Left lung (tissue), 10 donors: ENCODE measurements around the gene MGA. TPM values are rescaled to one million over a fixed set of nuclear protein-coding genes. Genes with fewer than 3 reads are reported as not detected.
A peak's percentile ranks its signal among the peaks of the same experiment; 100 is the strongest.

Source experiments
- ATAC-seq: fragments of 200-7000 bp; cut with Tn5 transposase; one replicate; pipeline ENCODE4 v1.9.1; 2020; ENCODE audit warnings: moderate library complexity
- DNase-seq, 4 donors: peaks; one replicate each; pipeline ENCODE4 v3.0.0-alpha.2; 2013 to 2020
- H3K27ac ChIP-seq, 2 donors: fragments of 200-600 bp; sonication (generic) in 1 of 2; one replicate each; pipeline versions ENCODE4 v1.5.0 to v1.8.0; 2020 to 2021
- H3K27me3 ChIP-seq, 2 donors: fragments of 200-600 bp; sonication (generic) in 1 of 2; one replicate each; pipeline versions ENCODE4 v1.5.0 to v1.8.0; 2020 to 2021
- H3K36me3 ChIP-seq, 2 donors: fragments of 200-600 bp; sonication (generic) in 1 of 2; one replicate each; pipeline versions ENCODE4 v1.5.0 to v1.8.0; 2020 to 2021
- H3K4me1 ChIP-seq, 2 donors: fragments of 200-600 bp; one replicate each; pipeline ENCODE4 v1.8.0; 2021
- H3K4me3 ChIP-seq, 2 donors: fragments of 200-600 bp; sonication (generic) in 1 of 2; one replicate each; pipeline versions ENCODE4 v1.5.0 to v1.8.0; 2020 to 2021; ENCODE audit warnings: mild to moderate bottlenecking in 1 of 2
- H3K9me3 ChIP-seq, 2 donors: fragments of 200-600 bp; sonication (generic) in 1 of 2; one replicate each; pipeline versions ENCODE4 v1.5.0 to v1.8.0; 2020 to 2021
- intact Hi-C, 2 donors: fragments of 100-400 bp; cut with DNase I; formaldehyde crosslinking; loops; one replicate each; pipeline versions ENCODE4 v1.11.2 to v1.14.2; 2022
- polyA plus RNA-seq, 6 donors: library from polyadenylated mRNA; unstranded; fragments of 120-200 nt; gene quantifications; one replicate each; pipeline ENCODE4 v1.2.1, GENCODE V29; 2013; ENCODE audit not compliant: insufficient read length in 6 of 6
- total RNA-seq, 2 donors: library from RNA; stranded (reverse); fragmentation: NEBNext Ultra II Directional; extraction: Animal tissue kit (Norgen Biotek cat#: 25700); gene quantifications; one replicate each; pipeline ENCODE4 v1.2.1, GENCODE V29; 2021
- TF ChIP-seq, protein P1 (sequence below), 2 donors: fragments of 200-600 bp; sonication (generic) in 1 of 2; IDR thresholded peaks; one replicate each; pipeline versions ENCODE4 v1.5.0 to v1.8.0; 2021; ENCODE audit warnings: antibody characterized with exemption in 2 of 2
- donor health status: DM: no; HTN: yes; CAD: no.
- donor health status: DM: no; HTN: no; CAD: no.

The MGA gene
- total and polyA plus RNA-seq, 8 donors = 33.4 to 41.7 (median 39.2) TPM

GRCh38 chr15:41792000-41792637, 131.9 kb downstream of the MGA start:
- Histone ChIP-seq H3K4me1 (peaks cover 16 to 33% of the 10 kb centered on the region in 2 donors), H3K4me3 (no peak overlapping the region), H3K27ac (no peak overlapping the region), H3K27me3 (no peaks in the 10 kb centered on the region), H3K36me3 (no peaks in the 10 kb centered on the region), H3K9me3 (no peaks in the 10 kb centered on the region)
- DNase-seq (no peak), ATAC-seq (no peak)
- TF ChIP-seq, protein P1, sequence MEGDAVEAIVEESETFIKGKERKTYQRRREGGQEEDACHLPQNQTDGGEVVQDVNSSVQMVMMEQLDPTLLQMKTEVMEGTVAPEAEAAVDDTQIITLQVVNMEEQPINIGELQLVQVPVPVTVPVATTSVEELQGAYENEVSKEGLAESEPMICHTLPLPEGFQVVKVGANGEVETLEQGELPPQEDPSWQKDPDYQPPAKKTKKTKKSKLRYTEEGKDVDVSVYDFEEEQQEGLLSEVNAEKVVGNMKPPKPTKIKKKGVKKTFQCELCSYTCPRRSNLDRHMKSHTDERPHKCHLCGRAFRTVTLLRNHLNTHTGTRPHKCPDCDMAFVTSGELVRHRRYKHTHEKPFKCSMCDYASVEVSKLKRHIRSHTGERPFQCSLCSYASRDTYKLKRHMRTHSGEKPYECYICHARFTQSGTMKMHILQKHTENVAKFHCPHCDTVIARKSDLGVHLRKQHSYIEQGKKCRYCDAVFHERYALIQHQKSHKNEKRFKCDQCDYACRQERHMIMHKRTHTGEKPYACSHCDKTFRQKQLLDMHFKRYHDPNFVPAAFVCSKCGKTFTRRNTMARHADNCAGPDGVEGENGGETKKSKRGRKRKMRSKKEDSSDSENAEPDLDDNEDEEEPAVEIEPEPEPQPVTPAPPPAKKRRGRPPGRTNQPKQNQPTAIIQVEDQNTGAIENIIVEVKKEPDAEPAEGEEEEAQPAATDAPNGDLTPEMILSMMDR (IDR thresholded peaks at IDR 0.05) = no peak
- intact Hi-C loops = no loop called here

GRCh38 chr15:41794081-41794480, 133.9 kb downstream of the MGA start:
- no peaks in the 10 kb centered on the region for H3K27me3 ChIP-seq
- ATAC-seq (no peak), DNase-seq (no peak)
- no peak overlapping the region for H3K4me3 ChIP-seq
- peaks cover 16 to 33% of the 10 kb centered on the region in 2 donors for H3K4me1 ChIP-seq
- TF ChIP-seq, protein P1 (IDR thresholded peaks at IDR 0.05) = no peak
- intact Hi-C loops = no loop called here
- H3K9me3 ChIP-seq = no peaks in the 10 kb centered on the region
- no peak overlapping the region for H3K27ac ChIP-seq
- H3K36me3 ChIP-seq = no peaks in the 10 kb centered on the region

DNA sequence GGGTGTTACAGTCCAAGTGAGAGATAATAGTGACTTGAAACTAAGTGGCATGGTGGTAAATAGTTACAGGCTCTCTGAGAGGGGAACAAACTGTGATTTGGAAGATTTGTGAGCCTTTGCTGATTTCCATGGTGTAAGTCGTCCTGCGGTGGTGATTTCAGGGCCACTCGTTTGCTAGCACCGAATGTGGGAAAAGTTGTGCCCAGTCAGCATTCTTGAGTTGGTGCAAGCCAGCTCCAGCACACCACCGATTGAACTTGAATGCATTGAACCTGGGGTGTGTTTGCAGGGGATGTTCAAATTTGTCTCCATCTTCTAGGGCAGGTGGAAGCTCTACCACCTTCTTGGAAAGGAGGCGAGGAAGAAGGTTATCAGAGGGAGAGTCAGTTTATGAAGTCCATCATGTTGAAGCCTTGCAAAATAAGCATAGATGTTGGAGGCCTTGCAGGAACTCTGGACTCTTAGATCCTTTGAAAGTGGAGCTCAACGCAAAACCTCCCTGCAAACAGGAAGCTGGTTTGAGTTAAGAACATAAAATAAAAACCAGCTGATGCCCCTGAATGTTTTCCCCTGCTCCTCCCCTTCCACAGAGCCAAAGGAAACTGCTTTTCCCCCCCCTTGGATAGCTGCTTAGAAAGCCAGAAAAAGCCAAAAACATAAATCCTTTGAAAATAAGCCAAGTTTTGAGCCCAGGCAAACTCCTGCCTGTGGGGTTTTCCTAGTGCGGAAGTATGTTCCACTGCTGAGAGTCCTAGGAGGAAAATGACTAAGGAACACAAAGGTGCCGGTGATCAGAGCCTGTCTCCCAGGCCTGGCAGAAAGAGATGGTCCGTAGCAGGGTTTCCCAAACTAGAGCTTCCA, 136.0 kb downstream of the MGA start:
- peaks cover 4 to 18% of the 10 kb centered on the region in 2 donors for H3K4me1 ChIP-seq
- H3K36me3 ChIP-seq = peaks cover 0 to 9% of the 10 kb centered on the region in 2 donors
- peak in 1 of 4 donors; percentile 56 for DNase-seq
- H3K4me3 ChIP-seq = no peak overlapping the region
- H3K9me3 ChIP-seq = no peaks in the 10 kb centered on the region
- H3K27me3 ChIP-seq = no peaks in the 10 kb centered on the region
- ATAC-seq = peak; percentile 27
- peak overlapping the region in 1 of 2 donors; percentile 30 for H3K27ac ChIP-seq
- TF ChIP-seq, protein P1 (IDR thresholded peaks at IDR 0.05) = no peak
- intact Hi-C loops = no loop called here

- H3K4me3 ChIP-seq = no peak overlapping the region
- H3K36me3 ChIP-seq = peaks cover 0 to 19% of the 10 kb centered on the region in 2 donors
- no peaks in the 10 kb centered on the region for H3K9me3 ChIP-seq
- TF ChIP-seq, protein P1 (IDR thresholded peaks at IDR 0.05) = no peak
- ATAC-seq (no peak), DNase-seq (no peak)
- peak overlapping the region in 1 of 2 donors; percentile 30 for H3K27ac ChIP-seq
- H3K27me3 ChIP-seq = no peaks in the 10 kb centered on the region
- intact Hi-C loops = no loop called here
- peaks cover 4 to 8% of the 10 kb centered on the region in 2 donors for H3K4me1 ChIP-seq
Measured at GRCh38 chr15:41797201-41797944, 137.2 kb downstream of the MGA start.
